ENCODE measurements around the gene IL2.

Gene IL2

GRCh38 chr4:122403861-122404260 is 52.7 kb downstream of the IL2 start:
- DNase-seq (ENCODE audit: low read depth), result no peak
- no peak for TF ChIP-seq CTCF (IDR thresholded peaks at IDR 0.05; ENCODE audit: insufficient read depth, low read depth, low read length, missing control alignments)
- no peak overlapping the region for H3K4me3 ChIP-seq (ENCODE audit: low read depth, low read length)

All from GM12865 (cell line).